ENCODE results near the gene PRR20G. TPM values are rescaled to one million over a fixed set of nuclear protein-coding genes. Genes with fewer than 3 reads are reported as not detected.

The PRR20G gene
- total and polyA plus RNA-seq, 9 of the 15 experiments (the other 6 are each of a cell fraction or from before 2014, with no cell fraction given) = not detected

- FAIRE-seq (no peak), ATAC-seq (no peak), DNase-seq (ENCODE audit: extremely low read depth in 1 of 4, low spot score in 3 of 4) (no peak)
- no peaks in the 10 kb centered on the region for H4K20me1 ChIP-seq (replicated peaks; ENCODE audit: control insufficient read depth, insufficient read depth, low read length)
- no peak overlapping the region for H3K27ac ChIP-seq (ENCODE audit: extremely low read depth, low read depth, low read length)
- no peak for TF ChIP-seq PHTF2 (CRISPR knock-in tag; IDR thresholded peaks at IDR 0.05)
- no peak for TF ChIP-seq ZNF655 (CRISPR knock-in tag; IDR thresholded peaks at IDR 0.05)
- no peak for TF ChIP-seq CHAMP1 (IDR thresholded peaks at IDR 0.05)
- no peak for TF ChIP-seq ZNF431 (CRISPR knock-in tag; IDR thresholded peaks at IDR 0.05)
- no peak for TF ChIP-seq NEUROD1 (IDR thresholded peaks at IDR 0.05; ENCODE audit: borderline replicate concordance, low read depth, low read length, partially characterized antibody)
- no peak for TF ChIP-seq GMEB1 (CRISPR knock-in tag; IDR thresholded peaks at IDR 0.05)
- TF ChIP-seq KDM5B (IDR thresholded peaks at IDR 0.05; ENCODE audit: insufficient replicate concordance, low read depth, low read length) = no peak
- no peak for TF ChIP-seq HLTF (IDR thresholded peaks at IDR 0.05)
- in situ Hi-C loops (cut with MboI) = no loop called here
- no peaks in the 10 kb centered on the region for H3K9me3 ChIP-seq (replicated peaks; ENCODE audit: control insufficient read depth, insufficient read depth, low read depth, low read length)
- intact Hi-C loops (cut with micrococcal nuclease) = no loop called here
- POLR2A ChIA-PET = interaction anchor here (0.6 kb wide), 1 partner anchor 195 kb away, joined by 3 read pairs; no protein-coding TSS in a partner anchor
- H3K36me3 ChIP-seq (ENCODE audit: control insufficient read depth, insufficient read depth, low read length) = no peaks in the 10 kb centered on the region
- H3K9me1 ChIP-seq (ENCODE audit: control insufficient read depth, insufficient read depth, low read length) = no peaks in the 10 kb centered on the region
- H2AFZ ChIP-seq (ENCODE audit: low read depth, low read length) = no peak overlapping the region
- no peaks in the 10 kb centered on the region for H3K27me3 ChIP-seq (ENCODE audit: control insufficient read depth in 2 of 2, insufficient read depth in 2 of 2, low read length in 2 of 2)
- H3K4me2 ChIP-seq (ENCODE audit: insufficient read depth, low read length) = no peak overlapping the region
- H3K4me1 ChIP-seq (replicated peaks in 1 of 2; ENCODE audit: control insufficient read depth in 2 of 2, insufficient read depth in 2 of 2, low read length in 2 of 2) = no peaks in the 10 kb centered on the region
- no TSS peak for BruUV-seq (replicated peaks)
- no peak overlapping the region for H3K4me3 ChIP-seq
- H3K79me2 ChIP-seq (ENCODE audit: control insufficient read depth, insufficient read depth, low read length) = no peaks in the 10 kb centered on the region
- WGBS (ENCODE audit: insufficient coverage, low coverage, missing lambda C conversion rate) = 0% methylated on average over 2 of the region's 2 CpGs
- no peak overlapping the region for H3K9ac ChIP-seq (ENCODE audit: insufficient read depth in 1 of 2, low read depth in 2 of 2, low read length in 2 of 2)
- CTCF ChIA-PET (ENCODE audit: low intra/inter-chr PET ratio) = no interaction called here
Measured at GRCh38 chr3:127252446-127252845, 35.4 kb downstream of the PRR20G start.
